ENCODE measurements around the gene BAIAP2L1.

BAIAP2L1 gene

DNA sequence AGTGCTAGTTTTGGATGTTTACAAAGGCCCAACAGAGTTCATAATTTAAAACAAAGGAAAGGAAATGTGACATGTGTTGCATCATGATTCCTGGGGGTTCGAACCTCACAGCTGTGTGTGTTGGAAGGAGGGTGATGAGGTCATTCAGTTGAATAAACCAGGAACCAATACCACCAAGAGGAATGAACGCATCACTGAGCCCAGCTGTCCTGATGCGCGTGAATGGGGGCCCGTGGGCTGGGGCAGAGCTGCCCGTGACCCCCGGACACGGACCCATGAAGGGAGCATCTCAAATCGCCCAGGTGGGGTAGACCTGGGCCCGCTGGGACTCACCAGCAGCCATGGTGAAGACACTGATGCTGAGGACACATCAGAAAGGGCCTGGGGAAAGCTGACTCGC is 86.4 kb downstream of the BAIAP2L1 start:
- Mint-ChIP-seq H3K4me3 (peak overlapping the region; percentile 54 to 57), H3K36me3 (peaks cover 21 to 31% of the 10 kb centered on the region in 2 donors), H3K27ac (peak overlapping the region; percentile 77), H3K4me1 (peaks cover 14 to 40% of the 10 kb centered on the region in 2 donors), H3K27me3 (peaks cover 25 to 38% of the 10 kb centered on the region in 2 donors), H3K9me3 (peaks cover 0 to 6% of the 10 kb centered on the region in 2 donors)
- ATAC-seq (replicated peaks) (peak; percentile 81 to 86), DNase-seq (peak; percentile 43)

- H3K27ac Mint-ChIP-seq, result no peak overlapping the region
- ATAC-seq (replicated peaks) (no peak), DNase-seq (no peak)
- H3K4me1 Mint-ChIP-seq, result peaks cover 11 to 33% of the 10 kb centered on the region in 2 donors
- peaks cover 26 to 34% of the 10 kb centered on the region in 2 donors for H3K36me3 Mint-ChIP-seq
- H3K9me3 Mint-ChIP-seq, result peaks cover 0 to 4% of the 10 kb centered on the region in 2 donors
- peaks cover 14 to 26% of the 10 kb centered on the region in 2 donors for H3K27me3 Mint-ChIP-seq
- H3K4me3 Mint-ChIP-seq, result no peak overlapping the region
Observed at GRCh38 chr7:98312201-98312600, 88.7 kb downstream of the BAIAP2L1 start.

DNA sequence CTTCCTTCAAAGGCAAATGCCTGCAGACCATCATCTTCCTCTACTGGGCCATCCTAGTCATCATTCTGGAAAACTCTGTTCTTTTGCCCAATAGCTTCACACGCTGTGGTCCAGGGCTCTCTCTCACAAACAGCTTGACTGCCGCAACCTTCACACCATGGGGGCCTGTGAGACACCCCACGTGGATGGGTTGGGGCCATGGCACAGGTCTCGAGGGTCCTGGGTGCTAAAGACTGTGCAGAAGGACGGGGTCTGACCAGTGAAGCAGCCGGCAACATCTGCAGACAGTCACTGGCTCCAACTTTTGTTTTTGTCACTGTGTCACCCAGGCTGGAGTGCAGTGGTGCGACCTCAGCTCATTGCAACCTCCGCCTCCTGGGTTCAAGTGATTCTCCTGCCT is 91.3 kb downstream of the BAIAP2L1 start:
- Mint-ChIP-seq H3K27me3 (peaks cover 0 to 12% of the 10 kb centered on the region in 2 donors), H3K4me1 (peaks cover 4 to 12% of the 10 kb centered on the region in 2 donors), H3K36me3 (peaks cover 19 to 24% of the 10 kb centered on the region in 2 donors), H3K9me3 (no peaks in the 10 kb centered on the region), H3K4me3 (no peak overlapping the region), H3K27ac (no peak overlapping the region)
- ATAC-seq (replicated peaks) (no peak), DNase-seq (no peak)

GRCh38 chr7:98307971-98308466 is 92.9 kb downstream of the BAIAP2L1 start:
- DNase-seq (no peak), ATAC-seq (replicated peaks) (no peak)
- Mint-ChIP-seq H3K36me3 (peaks cover 24 to 26% of the 10 kb centered on the region in 2 donors), H3K4me1 (peaks cover 0 to under 1% of the 10 kb centered on the region in 2 donors), H3K27ac (no peak overlapping the region), H3K9me3 (no peaks in the 10 kb centered on the region), H3K27me3 (peaks cover 0 to 12% of the 10 kb centered on the region in 2 donors), H3K4me3 (no peak overlapping the region)

DNA sequence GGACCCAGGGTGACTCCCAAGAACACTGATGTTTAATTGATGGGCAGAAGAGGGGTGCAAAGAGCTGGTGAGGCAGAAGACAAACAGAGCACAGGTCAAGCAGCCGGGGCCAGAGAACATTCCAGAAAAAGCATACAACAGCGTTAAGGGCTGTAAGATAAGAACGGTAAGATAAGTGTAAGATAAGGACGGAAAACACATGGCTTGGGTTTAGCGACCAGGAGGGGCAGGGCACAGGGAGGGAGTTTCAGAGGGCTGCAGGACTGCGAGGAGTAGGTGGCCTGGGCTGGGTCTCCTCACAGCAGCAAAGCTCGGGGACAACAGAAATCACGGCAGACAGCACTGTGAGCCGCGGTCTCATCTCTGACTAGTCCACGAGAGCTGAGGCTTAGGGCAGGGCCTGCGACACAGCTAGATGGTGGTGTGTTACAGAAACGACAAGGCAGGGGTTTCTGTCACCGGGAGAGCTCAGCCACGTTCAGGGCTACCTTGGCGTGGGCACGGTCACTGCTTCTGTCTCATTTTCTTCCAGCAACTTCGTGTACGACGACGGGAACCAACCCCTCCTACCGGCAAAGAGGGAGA is 94.8 kb downstream of the BAIAP2L1 start:
- DNase-seq, result no peak
- peaks cover 0 to 1% of the 10 kb centered on the region in 2 donors for H3K4me1 Mint-ChIP-seq
- H3K9me3 Mint-ChIP-seq, result no peaks in the 10 kb centered on the region
- peaks cover 22 to 29% of the 10 kb centered on the region in 2 donors for H3K36me3 Mint-ChIP-seq
- H3K27me3 Mint-ChIP-seq, result no peaks in the 10 kb centered on the region
- no peak overlapping the region for H3K4me3 Mint-ChIP-seq
- no peak overlapping the region for H3K27ac Mint-ChIP-seq
- ATAC-seq (replicated peaks), result no peak

DNA sequence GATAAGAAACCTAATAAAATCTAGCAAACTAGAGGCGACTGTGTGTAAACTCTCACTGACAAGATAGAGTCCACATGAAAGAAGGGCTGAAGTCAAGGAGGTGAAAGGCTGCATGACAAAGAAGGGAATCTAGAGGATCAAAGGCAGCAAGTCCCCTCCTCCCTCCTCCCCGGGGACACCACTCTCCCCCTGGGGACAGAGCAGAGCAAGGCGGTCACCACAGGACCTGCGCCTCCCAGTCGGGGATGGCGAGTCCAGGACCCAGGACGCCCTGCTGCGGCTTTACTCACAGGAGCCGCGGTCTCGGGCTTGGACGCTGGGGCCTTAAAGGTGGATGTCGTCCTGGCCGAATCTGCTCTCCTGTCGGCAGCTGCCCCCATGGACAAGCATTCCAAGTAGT is 97.0 kb downstream of the BAIAP2L1 start:
- no peaks in the 10 kb centered on the region for H3K27me3 Mint-ChIP-seq
- H3K4me1 Mint-ChIP-seq, result peaks cover 0 to 1% of the 10 kb centered on the region in 2 donors
- H3K4me3 Mint-ChIP-seq, result no peak overlapping the region
- no peak for DNase-seq
- peaks cover 22 to 33% of the 10 kb centered on the region in 2 donors for H3K36me3 Mint-ChIP-seq
- H3K27ac Mint-ChIP-seq, result no peak overlapping the region
- ATAC-seq (replicated peaks), result no peak
- no peaks in the 10 kb centered on the region for H3K9me3 Mint-ChIP-seq

DNA sequence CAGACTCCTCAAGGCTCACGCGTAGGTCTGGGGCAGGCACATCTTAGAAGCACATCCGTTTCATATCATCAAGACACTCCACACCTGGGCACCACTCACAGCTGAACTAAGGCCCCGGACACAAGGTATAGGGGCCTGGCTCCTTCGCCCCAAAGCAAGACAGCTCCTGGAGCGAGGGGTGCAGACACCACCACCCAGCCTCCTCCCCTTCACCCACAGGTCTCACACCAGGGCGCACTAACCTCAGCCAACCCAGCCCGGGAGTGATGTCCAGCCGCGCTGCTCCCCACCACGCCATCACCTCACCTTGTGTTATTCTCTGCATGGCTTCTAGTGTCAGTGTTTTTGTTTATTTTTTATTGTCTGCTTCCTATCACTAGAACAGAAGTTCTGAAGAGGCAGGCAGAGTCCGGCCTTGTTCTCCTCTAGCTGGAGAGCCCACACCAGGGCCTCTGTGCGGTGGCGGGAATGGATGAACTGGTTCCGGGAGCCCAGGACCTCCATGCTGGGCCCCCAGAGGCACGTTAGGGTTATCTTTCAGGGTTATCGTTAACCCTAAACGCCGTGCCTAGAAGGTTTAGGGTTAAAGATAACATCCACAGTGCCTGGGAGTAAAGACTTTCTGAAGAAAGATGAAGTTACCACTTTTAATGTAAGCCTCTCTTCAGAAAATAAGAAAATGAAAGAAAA is 97.6 kb downstream of the BAIAP2L1 start:
- no peak overlapping the region for H3K27ac Mint-ChIP-seq

DNA sequence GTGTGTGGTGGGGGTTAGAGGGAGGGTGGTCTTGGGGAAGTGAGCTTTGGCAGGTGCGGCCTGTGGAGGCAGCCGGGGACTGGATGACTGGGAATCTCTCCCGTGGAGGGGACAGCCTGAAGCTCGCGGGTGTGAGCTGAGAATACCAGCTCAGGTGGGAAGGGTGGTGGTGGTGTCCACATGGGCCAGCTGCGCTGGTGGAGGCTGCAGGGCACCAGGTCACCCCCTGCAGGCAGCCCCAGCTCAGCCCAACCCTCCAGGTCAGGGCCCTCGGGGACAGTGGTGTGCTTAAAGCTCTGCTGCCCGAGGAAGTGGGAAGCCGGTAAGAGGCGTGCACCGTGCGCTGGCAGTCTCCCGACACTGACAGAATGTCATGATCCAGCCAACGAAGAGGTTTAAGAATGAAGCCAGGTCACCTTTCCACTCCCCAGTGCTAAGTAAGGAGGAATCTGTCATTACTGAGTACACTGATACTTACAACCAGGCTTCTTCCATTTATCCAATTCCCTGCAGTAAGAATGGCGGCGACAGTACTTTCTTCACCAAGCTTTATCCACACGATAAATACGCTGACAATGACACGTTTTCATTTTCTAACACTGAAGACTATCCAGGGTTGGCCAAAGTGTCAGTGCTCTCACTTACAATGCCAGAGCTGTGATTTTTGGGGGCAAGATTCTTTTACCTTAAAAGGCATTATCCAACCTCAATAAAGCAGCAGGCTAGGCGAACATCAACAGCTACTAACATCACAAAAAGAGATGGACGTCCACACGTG is 99.0 kb downstream of the BAIAP2L1 start:
- H3K4me1 Mint-ChIP-seq, result peaks cover 0 to 1% of the 10 kb centered on the region in 2 donors

More for the DNA sequence above, 97.6 kb downstream of the BAIAP2L1 start:
- Mint-ChIP-seq H3K9me3 (no peaks in the 10 kb centered on the region), H3K4me1 (peaks cover 0 to 1% of the 10 kb centered on the region in 2 donors), H3K27me3 (no peaks in the 10 kb centered on the region), H3K36me3 (peaks cover 17 to 30% of the 10 kb centered on the region in 2 donors), H3K4me3 (no peak overlapping the region)
- ATAC-seq (replicated peaks) (no peak), DNase-seq (no peak)

DNA sequence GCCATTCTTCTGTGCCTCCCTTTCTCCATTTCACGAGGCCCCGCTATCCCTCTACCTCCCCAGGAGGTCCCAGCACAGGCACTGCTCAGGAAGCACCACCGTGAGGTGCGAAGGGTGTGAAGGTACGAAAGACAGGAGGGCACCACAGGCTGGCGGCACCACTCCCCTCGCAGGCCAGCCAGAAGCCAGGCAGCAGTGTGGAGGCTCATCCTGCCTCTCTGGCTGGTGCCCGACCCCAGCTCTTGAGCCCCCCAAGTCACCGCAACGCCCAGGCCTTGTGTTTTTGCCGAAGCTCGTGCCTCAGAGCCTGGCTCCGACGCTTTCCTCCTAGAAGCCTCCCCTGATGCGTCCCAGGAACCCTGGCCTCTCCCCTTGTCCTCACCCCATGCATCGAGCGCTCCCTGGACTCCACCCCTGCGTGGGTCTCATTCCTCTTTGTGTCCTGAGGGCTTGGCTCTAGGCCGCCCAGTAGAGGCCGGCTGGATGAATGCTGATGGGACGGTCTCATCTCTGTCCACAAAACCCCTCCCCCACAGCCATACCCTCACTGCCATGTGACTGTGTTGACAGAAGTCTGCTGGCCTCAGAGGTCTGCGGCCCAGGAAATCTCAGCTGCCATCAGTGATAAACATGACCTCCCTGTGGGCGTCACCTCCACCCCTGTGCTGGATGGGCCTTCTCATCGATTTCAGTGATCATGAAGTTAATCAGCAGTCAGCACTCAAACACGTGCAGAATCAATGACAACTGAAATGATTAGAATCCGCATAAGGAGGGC is 100.1 kb downstream of the BAIAP2L1 start:
- Mint-ChIP-seq H3K4me3 (no peak overlapping the region), H3K27ac (peak overlapping the region; percentile 9), H3K4me1 (peaks cover 0 to 1% of the 10 kb centered on the region in 2 donors), H3K27me3 (no peaks in the 10 kb centered on the region), H3K36me3 (peaks cover 12 to 37% of the 10 kb centered on the region in 2 donors), H3K9me3 (no peaks in the 10 kb centered on the region)
- DNase-seq, result no peak
- ATAC-seq (replicated peaks), result no peak

More for the DNA sequence above, 99.0 kb downstream of the BAIAP2L1 start:
- Mint-ChIP-seq H3K27ac (no peak overlapping the region), H3K36me3 (peaks cover 14 to 31% of the 10 kb centered on the region in 2 donors), H3K9me3 (no peaks in the 10 kb centered on the region), H3K27me3 (no peaks in the 10 kb centered on the region), H3K4me3 (no peak overlapping the region)
- ATAC-seq (replicated peaks) (no peak), DNase-seq (no peak)

DNA sequence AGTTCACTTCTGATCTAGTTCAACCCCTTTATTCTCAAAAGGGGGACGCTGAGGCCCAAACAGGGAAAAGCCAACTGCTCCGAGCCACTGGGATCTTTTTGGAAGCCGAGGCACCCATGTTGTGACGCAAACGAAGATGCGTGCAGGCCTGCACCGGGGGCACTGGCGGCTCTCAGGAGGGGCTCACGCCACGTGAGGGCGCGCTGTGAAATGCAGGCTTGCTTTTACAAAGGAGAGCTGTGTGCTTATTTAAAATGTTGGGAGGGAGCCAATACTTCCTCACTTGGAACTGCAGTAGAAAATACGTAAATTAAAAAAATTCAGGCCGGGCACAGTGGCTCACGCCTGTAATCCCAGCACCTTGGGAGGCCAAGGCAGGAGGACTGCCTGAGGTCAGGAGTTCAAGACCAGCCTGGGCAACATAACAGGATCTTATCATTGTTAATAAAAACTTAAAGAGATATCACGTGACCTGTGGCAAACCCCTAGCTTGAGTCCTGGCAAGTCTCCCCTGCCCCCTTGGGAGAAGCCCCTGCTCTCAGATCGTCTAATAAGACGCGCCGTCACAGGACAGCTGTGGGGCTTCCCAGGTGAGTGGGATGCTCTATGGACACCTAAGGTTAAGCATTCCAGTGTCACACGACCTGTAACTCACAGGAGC is 103.1 kb downstream of the BAIAP2L1 start:
- Mint-ChIP-seq H3K27ac (no peak overlapping the region), H3K4me1 (peaks cover 0 to 1% of the 10 kb centered on the region in 2 donors), H3K9me3 (no peaks in the 10 kb centered on the region), H3K27me3 (no peaks in the 10 kb centered on the region), H3K4me3 (no peak overlapping the region), H3K36me3 (peaks cover 11 to 37% of the 10 kb centered on the region in 2 donors)
- ATAC-seq (replicated peaks) (no peak), DNase-seq (no peak)

DNA sequence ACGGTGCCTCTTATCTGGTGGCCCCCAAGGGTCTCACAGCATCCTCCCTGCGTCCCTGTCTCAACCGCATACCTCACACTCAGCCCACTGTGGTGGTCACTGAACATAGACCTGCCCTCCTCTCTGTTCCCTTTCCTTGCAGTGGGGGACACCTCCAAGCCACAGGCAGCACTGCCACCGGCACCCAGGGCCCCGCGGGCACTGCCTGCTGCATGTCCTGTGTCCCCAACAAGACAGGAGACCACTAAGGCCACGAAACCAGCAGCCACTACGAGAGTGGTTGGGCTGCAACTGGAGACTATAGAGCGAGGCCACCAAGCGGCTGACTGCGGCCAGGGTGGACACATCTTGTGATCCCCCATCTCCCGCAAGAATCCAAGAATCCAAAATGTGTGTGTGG is 104.1 kb downstream of the BAIAP2L1 start:
- no peaks in the 10 kb centered on the region for H3K9me3 Mint-ChIP-seq
- no peaks in the 10 kb centered on the region for H3K27me3 Mint-ChIP-seq
- peaks cover 0 to 1% of the 10 kb centered on the region in 2 donors for H3K4me1 Mint-ChIP-seq
- no peak overlapping the region for H3K4me3 Mint-ChIP-seq
- H3K36me3 Mint-ChIP-seq, result peaks cover 17 to 39% of the 10 kb centered on the region in 2 donors
- no peak for ATAC-seq (replicated peaks)
- no peak overlapping the region for H3K27ac Mint-ChIP-seq
- no peak for DNase-seq

GRCh38 chr7:98295467-98296192 is 105.3 kb downstream of the BAIAP2L1 start:
- H3K27ac Mint-ChIP-seq, result no peak overlapping the region
- no peaks in the 10 kb centered on the region for H3K4me1 Mint-ChIP-seq
- H3K36me3 Mint-ChIP-seq, result peaks cover 11 to 31% of the 10 kb centered on the region in 2 donors
- ATAC-seq (replicated peaks), result no peak
- H3K9me3 Mint-ChIP-seq, result no peaks in the 10 kb centered on the region
- no peak for DNase-seq
- H3K27me3 Mint-ChIP-seq, result no peaks in the 10 kb centered on the region
- H3K4me3 Mint-ChIP-seq, result no peak overlapping the region

Measured in stimulated activated naive B cell treated with anti-CD40 and anti-IgM and Interleukin-4, amounts not matched to agents 10 μg/mL and 1 μg/mL and 100 μg/mL, for 72 hours (primary cell).